Measurements from ENCODE around the gene DAPK1.

DNA sequence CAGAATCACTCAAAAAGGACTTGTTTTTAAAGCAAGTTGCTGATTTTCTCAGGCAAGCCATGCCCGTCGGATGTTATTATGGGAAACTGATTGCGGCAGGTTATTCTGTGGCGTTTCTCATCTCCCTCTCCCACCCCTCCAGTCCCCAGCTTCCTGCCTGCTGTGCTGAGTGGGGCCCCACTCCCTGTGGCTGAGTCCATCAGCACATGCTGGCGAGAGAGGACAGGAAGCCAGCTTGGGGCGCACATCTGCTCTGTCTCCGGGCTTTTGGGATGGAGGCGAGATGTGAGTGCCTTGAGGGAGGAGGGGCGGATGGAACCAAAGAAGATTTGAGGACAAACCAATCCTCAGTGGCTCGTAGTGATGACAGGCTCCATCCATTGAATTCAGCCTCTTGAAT, 108.0 kb downstream of the DAPK1 start:
- no peak for TF ChIP-seq CTCF (IDR thresholded peaks at IDR 0.05)
- no peak for TF ChIP-seq POLR2A (IDR thresholded peaks at IDR 0.05)
